HG02870 (cell line): ENCODE results near the gene ANKRD29.
"Not testable (repeated sequence)": the region's sequence is repeated elsewhere in the genome, so short reads cannot be mapped to it uniquely, and the experiment has no call there.

ENCODE experiments used
- ATAC-seq: cut with Tn5 transposase; IDR thresholded peaks from one replicate; pipeline ENCODE4 v1.9.1; 2021; ENCODE audit warnings: mild to moderate bottlenecking, moderate library complexity; ENCODE audit not compliant: unreplicated experiment

The ANKRD29 gene

DNA sequence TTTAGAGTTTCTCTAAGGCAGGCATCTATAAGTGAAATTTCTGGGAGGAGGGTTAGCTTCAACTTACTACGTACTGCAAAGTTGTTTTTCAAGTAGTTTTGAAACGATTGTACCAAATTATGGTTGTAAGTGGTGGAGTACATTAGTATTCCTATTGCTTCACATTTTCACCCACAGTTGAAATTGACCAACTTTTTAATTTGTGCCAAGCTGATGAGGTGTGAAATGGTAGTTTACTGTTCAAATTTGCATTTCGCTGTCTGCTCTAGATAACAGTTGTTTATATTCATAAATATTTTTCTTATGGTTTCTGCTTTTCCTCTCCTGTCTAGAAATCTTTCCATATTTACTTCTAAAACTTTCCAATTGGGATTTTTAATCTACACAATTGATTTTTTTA is 95.0 kb downstream of the ANKRD29 start:
- ATAC-seq = no peak

DNA sequence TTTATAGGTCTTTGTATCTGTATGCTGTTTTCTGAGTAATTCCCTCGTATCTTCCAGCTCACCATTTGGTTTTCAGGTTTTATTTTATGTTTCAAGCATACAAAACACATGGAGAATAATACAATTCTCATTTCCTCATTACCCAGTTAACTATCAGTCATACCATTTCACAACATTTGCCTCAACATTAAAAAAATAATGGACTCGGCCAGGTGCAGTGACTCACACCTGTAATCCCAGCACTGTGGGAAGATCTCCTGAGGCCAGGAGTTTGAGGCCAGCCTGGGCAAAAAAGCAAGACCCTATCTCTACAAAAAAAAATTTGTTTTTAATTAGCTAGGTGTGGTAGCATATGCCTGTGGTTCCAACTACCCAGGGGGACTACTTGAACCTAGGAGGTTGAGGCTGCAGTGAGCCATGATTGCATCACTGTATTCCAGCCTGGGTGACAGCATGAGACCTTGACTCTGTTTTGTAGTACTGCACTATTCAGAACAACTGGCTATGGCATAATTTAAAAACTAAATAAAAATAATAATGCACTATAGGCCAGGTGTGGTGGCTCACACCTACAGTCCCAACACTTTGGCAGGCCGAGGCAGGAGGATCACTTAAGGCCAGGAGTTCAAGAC is 96.7 kb downstream of the ANKRD29 start:
- no peak for ATAC-seq

DNA sequence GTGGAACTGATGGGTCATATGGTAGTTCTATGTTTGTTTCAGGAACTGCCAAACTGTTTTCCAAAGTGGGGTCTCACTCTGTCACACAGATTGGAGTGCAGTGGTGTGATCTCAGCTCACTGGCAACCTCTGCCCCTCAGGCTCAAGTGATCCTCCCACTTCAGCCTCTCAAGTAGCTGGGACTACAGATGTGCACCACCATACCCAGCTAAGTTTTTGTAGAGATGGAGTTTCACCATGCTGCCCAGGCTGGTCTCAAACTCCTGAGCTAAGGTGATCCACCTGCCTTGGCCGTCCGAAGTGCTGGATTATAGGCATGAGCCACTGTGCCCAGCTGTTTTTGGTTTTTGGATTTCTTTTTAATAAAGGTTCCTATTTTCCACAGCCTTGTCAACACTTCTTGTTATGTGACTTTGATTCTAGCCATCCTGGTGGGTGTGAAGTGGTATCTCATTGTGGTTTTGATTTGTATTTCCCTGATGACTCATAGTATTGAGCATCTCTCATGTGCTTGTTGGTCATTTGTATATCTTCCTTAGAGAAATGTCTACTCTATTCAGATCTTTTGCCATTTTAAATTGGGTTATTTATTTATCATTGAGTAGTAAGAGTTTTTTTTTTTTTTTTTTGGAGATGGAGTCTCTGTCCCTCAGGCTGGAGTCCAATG is 99.2 kb downstream of the ANKRD29 start:
- no peak for ATAC-seq

DNA sequence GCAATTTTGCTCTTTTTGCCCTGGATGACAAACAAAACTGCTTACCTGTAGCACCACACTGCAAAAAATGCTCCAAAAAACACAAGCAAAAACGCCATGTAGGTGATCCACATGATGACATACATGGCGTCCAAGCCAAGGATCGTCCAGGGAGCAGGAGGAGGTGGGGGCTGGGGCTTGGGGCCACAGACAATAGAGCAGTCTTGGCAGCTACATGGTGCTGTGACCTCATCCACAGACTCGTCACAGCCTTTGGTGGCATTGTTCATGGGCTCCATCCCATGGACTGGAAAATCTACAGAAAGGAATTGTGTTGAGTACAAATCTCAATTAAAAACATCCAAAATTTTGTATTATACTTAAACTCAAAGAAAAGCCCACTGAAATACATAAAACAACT is 102.5 kb downstream of the ANKRD29 start:
- no peak for ATAC-seq

- ATAC-seq = not testable (repeated sequence)
Observed at GRCh38 chr18:23557511-23557910, 105.2 kb downstream of the ANKRD29 start.

DNA sequence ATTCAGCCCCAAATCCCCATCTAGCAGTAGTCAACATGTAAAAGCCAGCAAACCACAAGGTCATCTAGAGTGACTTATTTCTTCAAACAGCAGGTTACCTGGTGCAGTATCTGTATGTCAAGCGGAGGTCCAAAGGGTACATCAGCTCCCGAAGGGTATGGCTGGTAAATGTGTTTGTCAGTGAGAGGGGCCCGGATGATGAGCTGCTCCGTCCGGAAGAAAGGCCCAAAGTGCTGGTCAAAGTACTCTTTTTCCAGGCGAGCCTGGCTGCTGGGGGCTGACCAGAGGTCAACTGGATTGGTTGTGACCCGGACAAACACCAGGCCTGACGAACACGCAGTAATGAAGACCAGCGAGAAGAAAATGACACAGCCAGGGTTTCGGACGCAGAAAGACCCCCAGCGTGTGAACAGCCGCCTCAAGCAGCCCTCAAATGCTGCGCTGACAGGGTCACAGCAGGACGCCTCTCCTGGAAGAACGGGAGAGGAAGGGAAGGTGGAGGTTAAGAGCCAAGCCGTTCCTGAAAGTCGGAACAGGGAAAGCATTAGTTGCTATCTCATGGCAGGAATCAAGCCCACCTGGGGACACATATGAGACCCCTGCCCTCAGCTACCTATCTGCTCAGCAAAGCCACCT is 106.4 kb downstream of the ANKRD29 start:
- no peak for ATAC-seq

DNA sequence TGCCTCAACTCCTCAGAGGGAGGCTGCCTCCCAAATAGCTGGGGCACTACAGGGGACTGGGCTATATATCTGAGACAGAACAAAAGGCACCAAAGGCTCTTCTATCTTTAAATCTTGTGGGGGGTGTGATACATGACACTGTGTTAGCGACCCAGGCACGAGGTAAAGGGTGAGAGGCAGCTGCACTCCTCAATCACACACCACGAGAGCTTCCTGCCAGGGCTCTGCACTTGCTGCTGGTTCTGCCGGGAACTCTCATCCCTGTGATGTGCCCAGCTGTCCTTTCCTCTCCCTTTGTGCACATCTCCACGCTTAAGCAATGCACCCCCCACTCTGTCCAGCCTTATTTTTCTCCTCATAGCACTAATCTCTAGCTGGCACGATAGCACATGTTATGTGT is 108.8 kb downstream of the ANKRD29 start:
- no peak for ATAC-seq

DNA sequence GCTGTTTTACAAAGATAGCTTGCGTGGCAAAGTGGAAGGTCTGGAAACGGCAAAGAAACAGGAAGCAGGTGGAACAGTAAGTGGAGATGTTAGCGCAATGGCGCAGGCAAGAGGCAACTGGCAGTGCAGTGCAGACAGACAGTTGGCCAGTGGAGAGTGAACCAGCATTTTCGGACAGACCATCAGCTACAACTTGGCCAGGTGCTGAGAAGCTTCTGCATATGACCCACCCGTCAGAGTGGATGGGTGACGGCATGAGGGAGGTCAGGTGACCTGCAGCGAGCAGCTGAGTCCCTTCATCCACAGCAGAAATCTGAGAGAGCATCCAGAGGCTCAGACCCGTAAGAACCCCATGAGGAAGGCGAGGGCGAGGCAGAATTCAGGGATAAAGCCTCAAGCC is 110.2 kb downstream of the ANKRD29 start:
- no peak for ATAC-seq

DNA sequence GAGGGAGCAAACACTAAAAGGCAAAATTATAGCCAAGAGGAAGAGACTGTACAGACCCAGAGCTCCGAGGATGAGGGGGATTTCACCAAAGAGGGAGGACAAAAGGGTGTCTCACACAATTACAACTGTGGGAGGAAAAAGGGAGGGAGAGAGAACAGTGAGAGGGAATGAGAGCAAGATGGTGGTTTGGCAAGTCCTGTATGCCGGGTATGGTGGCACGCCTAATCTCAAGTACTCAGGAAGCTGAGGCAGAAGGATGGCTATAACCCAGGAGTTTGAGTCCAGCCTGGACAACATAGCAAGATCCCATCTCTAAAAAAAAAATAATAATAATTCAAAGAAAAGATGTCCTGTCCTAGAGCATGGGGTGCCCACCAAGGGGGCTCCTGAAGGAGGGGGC is 110.7 kb downstream of the ANKRD29 start:
- no peak for ATAC-seq

- ATAC-seq = no peak
Observed at GRCh38 chr18:23550898-23551297, 111.8 kb downstream of the ANKRD29 start.
